Hepatocyte (in vitro differentiated cells): ENCODE measurements around the gene TIGD1. TPM values are rescaled to one million over a fixed set of nuclear protein-coding genes. Genes with fewer than 3 reads are reported as not detected.

Experiments
- DNase-seq: peaks from one replicate; pipeline ENCODE4 v3.0.0-alpha.2; 2016; ENCODE audit warnings: low spot score
- H2AFZ ChIP-seq: fragments of 200-600 bp; sonication (generic); 2 replicates; pipeline ENCODE4 v1.6.0; 2016; ENCODE audit warnings: antibody characterized with exemption, mild to moderate bottlenecking
- H3K27ac ChIP-seq: fragments of 200-600 bp; sonication (generic); 2 replicates; pipeline ENCODE4 v1.5.1; 2016; ENCODE audit warnings: mild to moderate bottlenecking
- H3K27me3 ChIP-seq: fragments of 200-600 bp; sonication (generic); 2 replicates; pipeline ENCODE4 v1.6.1; 2016
- H3K36me3 ChIP-seq: fragments of 200-600 bp; sonication (generic); replicated peaks from 2 replicates; pipeline ENCODE4 v1.5.1; 2016; ENCODE audit warnings: low read depth; ENCODE audit not compliant: insufficient read depth
- H3K4me1 ChIP-seq: fragments of 200-600 bp; sonication (generic); 2 replicates; pipeline ENCODE4 v1.5.1; 2016; ENCODE audit warnings: mild to moderate bottlenecking, moderate library complexity; ENCODE audit not compliant: insufficient read depth
- H3K4me2 ChIP-seq: fragments of 200-600 bp; sonication (generic); 2 replicates; pipeline ENCODE4 v1.6.0; 2016
- H3K4me3 ChIP-seq: fragments of 200-600 bp; sonication (generic); 2 replicates; pipeline ENCODE4 v1.5.1; 2016; ENCODE audit warnings: mild to moderate bottlenecking
- H3K79me2 ChIP-seq: fragments of 200-600 bp; sonication (generic); 2 replicates; pipeline ENCODE4 v1.6.0; 2017; ENCODE audit warnings: mild to moderate bottlenecking
- H3K9me2 ChIP-seq: fragments of 200-600 bp; sonication (generic); replicated peaks from 2 replicates; pipeline ENCODE4 v1.6.0; 2017; ENCODE audit warnings: mild to moderate bottlenecking; ENCODE audit not compliant: insufficient read depth
- H3K9me3 ChIP-seq: fragments of 200-600 bp; sonication (generic); 2 replicates; pipeline ENCODE4 v1.5.1; 2016; ENCODE audit warnings: low read depth, mild to moderate bottlenecking
- H4K20me1 ChIP-seq: fragments of 200-600 bp; sonication (generic); 2 replicates; pipeline ENCODE4 v1.6.0; 2016; ENCODE audit warnings: mild to moderate bottlenecking; ENCODE audit not compliant: insufficient read depth, poor library complexity, severe bottlenecking
- EZH2 ChIP-seq: fragments of 200-600 bp; sonication (generic); IDR thresholded peaks from 2 replicates; pipeline ENCODE4 v1.6.1; 2016; ENCODE audit warnings: antibody characterized with exemption, mild to moderate bottlenecking, borderline replicate concordance
- EZH2phosphoT487 ChIP-seq: fragments of 200-600 bp; sonication (generic); IDR thresholded peaks from one replicate; pipeline ENCODE4 v1.6.1; 2018; ENCODE audit warnings: antibody characterized with exemption, mild to moderate bottlenecking, low read depth, moderate library complexity; ENCODE audit not compliant: unreplicated experiment, severe bottlenecking
- WGBS: methylation state at CpG from one replicate; pipeline ENCODE4 v1.1.6; 2016; ENCODE audit warnings: low lambda C conversion rate; ENCODE audit errors: missing lambda C conversion rate; 5-methylcytosine and 5-hydroxymethylcytosine counted together
- polyA plus RNA-seq: library from polyadenylated mRNA; unstranded; fragments of >200 nt; fragmentation: Nextera tagmentation; extraction: Ambion mirVana; gene quantifications from 2 replicates; pipeline ENCODE4 v1.2.1, GENCODE V29; 2016
- total RNA-seq: library from RNA; depleted of rRNA; stranded (reverse); fragments of >200 nt; gene quantifications from 2 replicates; pipeline ENCODE4 v1.2.3, GENCODE V29; 2014
- TF ChIP-seq, protein P1 (sequence below): fragments of 200-600 bp; sonication (generic); IDR thresholded peaks from 2 replicates; pipeline ENCODE4 v1.5.1; 2016; ENCODE audit warnings: antibody characterized with exemption, mild to moderate bottlenecking; ENCODE audit not compliant: poor library complexity

TIGD1 gene
- total and polyA plus RNA-seq, 2 experiments from 2014 or later = 6.2 to 9.1 TPM

DNA sequence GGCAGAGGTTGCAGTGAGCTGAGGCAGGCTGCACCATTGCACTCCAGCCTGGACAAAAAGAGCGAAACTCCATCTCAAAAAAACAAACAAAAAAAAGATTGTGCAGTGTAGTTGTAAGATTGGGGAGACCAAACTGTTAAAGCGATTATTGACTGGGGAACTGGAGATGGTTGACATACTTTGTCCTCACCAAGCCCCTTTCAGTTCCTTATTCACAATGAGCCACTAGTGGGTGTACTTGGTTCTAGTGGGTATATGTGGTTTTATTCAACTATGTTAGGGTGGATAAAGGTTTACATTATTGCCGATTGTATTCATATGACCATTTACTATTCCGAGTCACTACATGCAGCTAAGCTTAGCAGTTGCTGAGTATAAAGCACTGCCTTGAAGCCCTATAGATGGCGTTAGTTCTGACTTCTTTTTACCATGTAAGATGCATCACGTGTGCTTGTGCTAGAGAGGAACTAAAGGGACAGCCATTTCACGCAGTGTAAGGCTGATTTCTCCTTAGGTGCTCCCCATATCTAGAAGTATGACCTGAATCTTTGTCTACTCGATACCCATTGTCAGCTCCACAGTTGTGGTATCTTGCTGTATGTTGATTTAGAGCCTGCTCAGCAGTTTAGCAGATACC is 12.3 kb upstream of the TIGD1 start:
- no peak overlapping the region for H2AFZ ChIP-seq

DNA sequence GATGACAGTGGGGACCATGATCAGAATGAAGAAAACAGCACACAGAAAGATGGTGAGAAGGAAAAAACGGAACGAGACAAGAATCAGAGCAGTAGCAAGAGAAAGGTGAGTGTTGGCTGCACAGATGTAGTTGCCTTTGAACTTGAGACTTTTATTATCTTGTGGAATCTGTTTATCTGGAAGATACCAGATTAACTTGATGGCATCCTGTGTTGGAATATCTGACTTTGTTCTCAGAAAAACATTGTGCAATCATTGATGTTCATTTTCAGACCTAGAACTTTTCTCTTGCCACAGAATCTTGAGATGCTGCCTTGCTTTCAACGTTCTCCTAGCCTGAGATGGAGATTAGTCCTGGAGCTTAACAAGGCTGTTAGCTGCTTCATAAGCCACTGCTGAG is 6.1 kb upstream of the TIGD1 start:
- H3K27me3 ChIP-seq = no peaks in the 10 kb centered on the region
- H3K9me2 ChIP-seq = no peaks in the 10 kb centered on the region
- H3K79me2 ChIP-seq = peaks cover 45% of the 10 kb centered on the region
- no peak overlapping the region for H2AFZ ChIP-seq
- no peak overlapping the region for H3K4me3 ChIP-seq
- H3K27ac ChIP-seq = no peak overlapping the region
- H3K36me3 ChIP-seq = no peaks in the 10 kb centered on the region
- DNase-seq = no peak
- no peaks in the 10 kb centered on the region for H3K4me1 ChIP-seq
- H4K20me1 ChIP-seq = peaks cover 23% of the 10 kb centered on the region
- TF ChIP-seq EZH2phosphoT487 = no peak
- TF ChIP-seq, protein P1, sequence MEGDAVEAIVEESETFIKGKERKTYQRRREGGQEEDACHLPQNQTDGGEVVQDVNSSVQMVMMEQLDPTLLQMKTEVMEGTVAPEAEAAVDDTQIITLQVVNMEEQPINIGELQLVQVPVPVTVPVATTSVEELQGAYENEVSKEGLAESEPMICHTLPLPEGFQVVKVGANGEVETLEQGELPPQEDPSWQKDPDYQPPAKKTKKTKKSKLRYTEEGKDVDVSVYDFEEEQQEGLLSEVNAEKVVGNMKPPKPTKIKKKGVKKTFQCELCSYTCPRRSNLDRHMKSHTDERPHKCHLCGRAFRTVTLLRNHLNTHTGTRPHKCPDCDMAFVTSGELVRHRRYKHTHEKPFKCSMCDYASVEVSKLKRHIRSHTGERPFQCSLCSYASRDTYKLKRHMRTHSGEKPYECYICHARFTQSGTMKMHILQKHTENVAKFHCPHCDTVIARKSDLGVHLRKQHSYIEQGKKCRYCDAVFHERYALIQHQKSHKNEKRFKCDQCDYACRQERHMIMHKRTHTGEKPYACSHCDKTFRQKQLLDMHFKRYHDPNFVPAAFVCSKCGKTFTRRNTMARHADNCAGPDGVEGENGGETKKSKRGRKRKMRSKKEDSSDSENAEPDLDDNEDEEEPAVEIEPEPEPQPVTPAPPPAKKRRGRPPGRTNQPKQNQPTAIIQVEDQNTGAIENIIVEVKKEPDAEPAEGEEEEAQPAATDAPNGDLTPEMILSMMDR = no peak
- TF ChIP-seq EZH2 = no peak
- no peak overlapping the region for H3K4me2 ChIP-seq
- no peaks in the 10 kb centered on the region for H3K9me3 ChIP-seq
- WGBS = 86% methylated on average over 3 of the region's 3 CpGs

More for the DNA sequence above, 12.3 kb upstream of the TIGD1 start:
- Histone ChIP-seq H4K20me1 (no peaks in the 10 kb centered on the region), H3K27ac (no peak overlapping the region), H3K36me3 (no peaks in the 10 kb centered on the region), H3K9me2 (no peaks in the 10 kb centered on the region), H3K27me3 (no peaks in the 10 kb centered on the region), H3K4me2 (no peak overlapping the region), H3K4me3 (no peak overlapping the region), H3K9me3 (no peaks in the 10 kb centered on the region), H3K79me2 (no peaks in the 10 kb centered on the region), H3K4me1 (no peaks in the 10 kb centered on the region)
- DNase-seq = no peak
- WGBS = 85% methylated on average over 8 of the region's 8 CpGs
- TF ChIP-seq EZH2phosphoT487 (no peak), EZH2 (no peak)
- TF ChIP-seq, protein P1 = no peak

DNA sequence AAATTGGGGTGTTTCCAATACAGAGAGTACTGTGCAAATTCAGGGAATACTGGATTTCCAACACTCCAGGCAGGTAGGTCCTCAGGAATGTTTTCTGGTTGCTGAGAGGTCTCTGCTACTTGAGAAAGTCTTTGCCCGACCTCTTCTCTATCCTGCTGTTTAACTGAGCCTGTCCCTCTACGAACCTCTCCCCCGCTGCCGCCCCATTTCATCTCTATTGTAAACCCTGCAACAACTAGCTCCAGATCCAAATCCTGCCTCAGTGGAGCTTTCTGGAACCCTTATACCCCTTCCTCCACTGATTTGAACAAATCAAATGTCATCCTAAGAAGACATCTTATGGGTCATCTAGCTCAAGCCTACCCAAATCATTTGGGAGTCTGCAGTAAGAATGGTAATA is 1.4 kb upstream of the TIGD1 start:
- 88% methylated on average over 4 of the region's 4 CpGs for WGBS
- Histone ChIP-seq H3K27me3 (no peaks in the 10 kb centered on the region), H3K4me3 (no peak overlapping the region), H3K27ac (no peak overlapping the region), H3K9me2 (no peaks in the 10 kb centered on the region), H3K79me2 (peaks cover 79% of the 10 kb centered on the region), H3K36me3 (no peaks in the 10 kb centered on the region), H3K4me1 (no peaks in the 10 kb centered on the region), H3K9me3 (no peaks in the 10 kb centered on the region), H4K20me1 (peaks cover 23% of the 10 kb centered on the region), H2AFZ (no peak overlapping the region), H3K4me2 (peak overlapping the region; percentile 89)
- TF ChIP-seq EZH2phosphoT487 = no peak
- TF ChIP-seq, protein P1 = no peak
- TF ChIP-seq EZH2 = no peak
- no peak for DNase-seq
